ACHN (cell line): Measurements from ENCODE around the gene SGCD.

Experiments
- DNase-seq: peaks from one replicate; pipeline ENCODE4 v3.0.0-alpha.2; 2015
- in situ Hi-C: cut with HindIII; loops from 2 replicates; pipeline ENCODE4 v1.10.0; 2017; ENCODE audit warnings: low sequenced_read_pairs, low pct_ligation_motif_present, low pct_unique_long_range_greater_than_20kb

The SGCD gene

GRCh38 chr5:156686380-156686779 lies 359.4 kb downstream of the SGCD start:
- in situ Hi-C loops = no loop called here
- no peak for DNase-seq

DNA sequence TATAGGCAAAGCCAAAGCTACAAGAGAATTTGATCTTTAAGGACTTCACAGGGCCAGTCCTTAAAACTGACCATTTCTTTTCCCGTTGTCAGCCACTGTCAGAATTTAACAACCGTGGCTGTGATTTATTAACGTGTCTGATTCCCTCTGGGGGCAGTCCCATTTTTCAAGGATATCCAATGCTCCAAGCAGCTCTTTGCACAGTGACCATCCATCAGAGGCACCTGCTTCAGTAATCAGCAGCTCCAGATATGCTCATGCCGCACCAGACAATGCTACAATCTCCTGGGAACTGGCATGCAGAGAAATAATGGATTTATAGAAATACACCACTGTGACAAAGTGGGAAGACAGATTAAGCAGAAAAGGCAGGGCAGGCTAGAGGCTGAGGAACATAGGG lies 359.8 kb downstream of the SGCD start:
- in situ Hi-C loops = no loop called here
- DNase-seq = no peak

DNA sequence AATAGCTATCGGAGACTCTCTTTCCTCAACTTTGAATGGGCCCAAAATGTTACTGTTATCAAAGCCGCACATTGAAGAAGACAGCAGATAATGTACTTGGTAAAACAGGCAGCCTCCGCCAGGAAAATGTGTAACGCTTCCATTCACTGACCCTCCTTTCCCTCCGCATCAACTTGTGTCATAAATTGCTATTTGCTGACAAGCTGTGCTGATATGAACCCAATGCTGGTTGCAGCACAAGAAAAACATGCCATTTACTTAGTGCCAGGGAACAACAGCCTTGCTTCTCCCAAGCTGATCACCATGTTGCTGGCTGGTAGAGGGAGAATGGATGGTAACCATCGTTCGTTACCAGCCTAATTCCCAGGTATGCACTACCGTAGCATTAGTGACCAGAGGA lies 360.6 kb downstream of the SGCD start:
- in situ Hi-C loops = no loop called here
- no peak for DNase-seq

DNA sequence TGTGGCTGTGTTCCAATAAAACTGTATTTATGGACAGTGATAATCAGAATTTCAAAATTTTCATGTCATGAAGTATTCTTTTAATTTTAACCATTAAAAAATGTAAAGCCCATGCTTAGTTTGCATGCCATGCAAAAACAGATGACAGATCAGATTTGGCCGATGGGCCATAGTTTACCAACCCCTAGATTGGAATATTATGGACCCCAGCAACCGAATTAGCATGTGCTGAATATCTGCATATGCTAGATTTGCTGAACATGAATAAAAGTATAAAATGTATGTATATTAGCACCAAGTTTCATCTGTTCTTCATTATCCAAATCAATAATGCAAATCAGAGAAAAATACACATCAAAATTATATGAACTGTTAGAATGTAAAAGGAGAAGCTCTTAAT lies 364.6 kb downstream of the SGCD start:
- in situ Hi-C loops = no loop called here
- no peak for DNase-seq

GRCh38 chr5:156693113-156693512 lies 366.1 kb downstream of the SGCD start:
- in situ Hi-C loops = no loop called here

GRCh38 chr5:156694598-156694997 lies 367.6 kb downstream of the SGCD start:
- in situ Hi-C loops = no loop called here
- no peak for DNase-seq

More at GRCh38 chr5:156693113-156693512, 366.1 kb downstream of the SGCD start:
- DNase-seq = no peak

DNA sequence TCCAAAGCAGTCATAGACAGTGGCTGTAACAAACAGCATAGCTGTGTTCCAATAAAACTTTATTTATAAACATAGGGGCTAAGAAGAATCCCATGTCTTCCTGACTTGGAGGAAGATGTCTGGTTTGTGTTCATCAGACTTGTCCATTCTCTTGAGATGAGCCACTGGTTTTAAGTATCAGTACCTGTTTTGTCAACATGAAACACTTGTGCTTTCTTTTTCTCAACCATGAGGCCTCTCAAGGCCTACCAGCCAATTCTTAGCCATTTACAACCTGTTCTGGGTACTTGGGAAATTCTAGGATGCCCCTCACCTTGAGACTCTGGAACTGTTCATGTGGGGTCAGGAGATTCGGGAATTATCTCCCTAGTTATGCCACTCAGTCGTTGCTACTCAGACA lies 368.8 kb downstream of the SGCD start:
- DNase-seq = no peak
- in situ Hi-C loops = no loop called here

GRCh38 chr5:156698323-156698722 lies 371.4 kb downstream of the SGCD start:
- no peak for DNase-seq

DNA sequence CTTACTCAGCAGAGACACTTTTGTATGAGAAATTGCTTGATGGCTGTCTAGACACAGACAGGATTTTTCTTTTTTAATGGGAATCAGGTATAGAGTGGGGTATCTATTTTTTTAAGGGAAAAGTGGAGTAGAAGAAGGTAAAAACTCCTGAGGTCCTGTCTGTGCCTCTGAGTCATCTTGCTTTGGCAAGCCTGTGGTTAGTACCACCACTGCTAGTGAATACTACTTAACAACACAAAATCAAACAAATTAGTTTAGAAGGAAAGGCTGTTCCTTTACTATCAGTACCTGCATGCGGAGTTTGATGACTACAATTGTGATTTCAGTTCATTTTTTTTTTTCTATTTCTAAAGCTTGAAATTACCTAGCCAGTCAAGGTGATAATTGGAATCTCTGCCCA lies 372.2 kb downstream of the SGCD start:
- DNase-seq = no peak
- in situ Hi-C loops = no loop called here

More at GRCh38 chr5:156698323-156698722, 371.4 kb downstream of the SGCD start:
- in situ Hi-C loops = no loop called here

DNA sequence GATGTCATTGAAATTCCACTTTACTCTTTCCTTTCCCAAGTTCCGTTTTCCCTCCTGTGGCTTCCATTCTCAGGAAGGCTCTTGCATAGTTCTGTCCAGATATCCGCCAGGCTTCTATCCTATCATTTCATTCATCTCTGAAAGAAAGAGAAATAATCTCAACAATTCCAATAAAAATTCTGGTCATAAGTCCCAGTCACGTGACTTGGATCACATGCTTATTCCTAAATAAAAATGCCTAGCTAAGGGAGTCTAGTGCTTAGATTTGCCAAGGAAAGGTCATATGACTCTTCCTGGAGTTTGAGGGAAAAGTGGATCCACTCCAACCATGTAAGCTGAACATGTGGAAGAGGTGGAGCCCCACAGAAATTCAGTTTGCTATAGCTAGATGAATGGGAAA lies 377.2 kb downstream of the SGCD start:
- in situ Hi-C loops = no loop called here

DNA sequence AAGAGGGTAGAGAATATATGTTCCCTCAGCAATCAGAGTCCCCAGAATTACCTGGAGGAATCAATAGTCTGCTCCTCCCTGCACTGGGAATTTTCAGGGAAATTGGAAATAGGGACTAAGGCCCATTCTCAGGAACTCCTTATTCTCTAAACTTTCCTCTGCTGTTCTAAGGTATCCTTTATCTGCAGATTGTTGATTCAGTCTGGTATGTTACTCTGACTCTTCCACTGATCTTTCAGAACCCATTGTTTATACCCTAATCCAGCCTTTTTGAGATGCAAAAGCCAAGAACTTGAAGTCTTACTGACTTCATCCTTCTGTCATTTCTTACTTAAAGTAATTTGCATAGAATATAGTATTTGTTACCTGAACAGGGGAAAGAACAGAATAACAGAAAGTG lies 379.7 kb downstream of the SGCD start:
- in situ Hi-C loops = no loop called here
- DNase-seq = no peak

More for the DNA sequence above, 377.2 kb downstream of the SGCD start:
- no peak for DNase-seq

DNA sequence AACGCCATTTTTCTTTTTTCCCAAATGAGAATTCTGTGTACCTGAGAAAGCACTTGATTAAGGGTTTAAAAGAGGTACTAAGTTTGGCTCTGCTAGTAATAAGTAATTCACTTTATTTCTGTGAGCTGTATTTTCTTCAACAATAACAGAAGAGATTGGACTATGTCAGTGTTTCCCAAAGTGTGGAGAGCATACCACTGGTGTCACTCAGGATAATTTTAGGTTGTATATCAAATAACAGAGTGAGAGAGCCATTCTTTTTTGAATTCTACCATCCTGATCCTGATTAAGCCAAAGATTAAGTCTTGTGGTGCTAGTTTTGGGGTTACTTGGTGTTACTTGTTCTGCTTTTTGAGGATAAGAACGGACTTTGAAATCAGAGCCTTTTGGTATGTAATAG lies 380.8 kb downstream of the SGCD start:
- DNase-seq = no peak
- in situ Hi-C loops = no loop called here

GRCh38 chr5:156715287-156715686 lies 388.3 kb downstream of the SGCD start:
- no peak for DNase-seq
- in situ Hi-C loops = no loop called here

DNA sequence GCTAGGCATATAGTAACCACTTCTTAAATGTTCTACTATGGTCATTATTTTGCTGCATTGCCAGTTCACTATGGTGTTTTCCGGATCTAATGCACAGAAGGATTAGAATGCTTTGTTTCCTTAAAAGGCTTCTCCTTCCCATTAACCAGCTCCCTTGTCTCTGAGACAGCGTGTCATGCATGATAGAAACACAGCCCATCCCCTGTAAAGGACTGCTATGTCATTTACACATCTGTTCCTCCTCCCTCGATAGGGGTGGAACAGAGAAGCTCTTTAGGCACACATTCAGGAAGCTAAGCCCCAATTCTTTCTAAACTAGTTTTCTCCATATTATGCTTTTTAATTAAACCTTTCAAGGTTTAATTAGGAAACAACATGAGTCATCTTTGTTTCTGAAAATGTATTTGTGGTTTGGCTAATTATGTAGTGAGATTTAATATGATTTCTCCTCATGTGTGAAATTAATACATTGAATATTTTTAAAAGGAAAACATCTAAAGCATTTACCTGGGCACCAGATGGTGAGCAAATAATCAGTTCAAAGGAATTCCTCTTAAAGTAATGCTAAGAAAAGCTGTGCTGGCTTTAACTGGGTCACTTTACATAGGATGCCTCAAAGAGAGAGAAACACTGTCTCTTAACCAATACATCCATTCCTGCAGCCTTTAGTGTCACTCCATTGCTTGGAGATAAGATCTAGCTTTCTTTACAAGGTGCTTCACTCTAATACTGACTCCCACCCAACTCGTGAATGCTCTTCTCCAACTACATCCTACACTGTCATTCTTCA lies 389.8 kb downstream of the SGCD start:
- DNase-seq = no peak
- in situ Hi-C loops = no loop called here

DNA sequence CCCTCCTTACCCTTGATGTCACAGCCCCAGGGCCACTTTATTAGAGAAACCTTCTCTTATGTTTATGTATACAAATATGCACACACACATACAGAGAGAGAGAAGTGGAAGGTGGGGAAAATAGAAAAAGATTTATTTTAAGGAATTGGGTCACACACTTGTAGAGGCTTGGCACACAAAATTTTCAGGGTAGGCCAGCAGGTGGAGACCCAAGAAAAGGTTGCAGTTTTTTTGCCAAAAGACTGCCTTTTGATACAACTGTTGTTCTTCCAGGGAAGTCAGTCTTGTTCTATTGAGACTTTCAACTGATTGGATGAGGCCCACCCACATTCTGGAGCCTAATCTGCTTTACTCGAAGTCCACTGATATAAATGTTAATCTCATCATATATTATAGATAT lies 392.0 kb downstream of the SGCD start:
- DNase-seq = no peak
- in situ Hi-C loops = no loop called here

DNA sequence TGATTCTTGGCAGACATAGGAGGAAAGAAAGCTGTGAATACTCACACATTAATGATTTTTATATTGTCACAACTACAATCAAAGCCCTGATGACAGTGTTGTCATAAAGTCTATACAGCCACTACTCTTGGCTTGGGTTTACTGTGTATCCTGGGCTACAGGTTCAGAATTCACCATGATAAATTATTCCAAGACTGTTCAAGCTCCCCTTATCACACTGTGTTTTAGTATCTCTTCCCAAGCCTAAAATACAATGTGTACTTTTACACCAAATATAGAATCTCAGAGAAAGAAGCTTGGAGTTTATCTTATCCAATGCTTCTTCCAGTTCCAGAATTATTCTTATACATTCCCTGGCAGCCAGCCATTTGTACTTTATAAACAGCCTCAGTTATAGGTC lies 395.4 kb downstream of the SGCD start:
- in situ Hi-C loops = no loop called here
- DNase-seq = no peak

DNA sequence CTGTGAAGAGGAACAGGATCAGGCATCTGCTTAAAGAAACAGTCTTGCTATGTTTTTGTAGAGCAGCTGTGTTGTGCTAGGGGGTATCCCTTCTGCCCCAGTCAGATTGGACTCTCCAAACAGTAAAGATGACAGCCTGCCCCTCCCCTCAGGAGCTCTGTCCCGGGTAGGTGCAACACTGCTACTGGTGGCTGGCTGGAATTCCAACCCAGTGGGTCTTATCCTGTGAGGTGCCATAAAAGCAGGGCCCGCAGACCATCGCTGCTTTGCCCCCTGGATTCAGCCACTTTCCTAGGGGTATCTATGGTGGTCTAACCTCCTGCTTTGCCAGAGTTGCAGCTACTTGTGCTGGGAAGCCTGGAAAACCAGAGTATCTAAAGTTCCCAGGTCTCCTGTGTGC lies 408.5 kb downstream of the SGCD start:
- in situ Hi-C loops = no loop called here
- DNase-seq = no peak

- in situ Hi-C loops = no loop called here
- no peak for DNase-seq
These were observed 414.6 kb downstream of the SGCD start for GRCh38 chr5:156741516-156741915.

DNA sequence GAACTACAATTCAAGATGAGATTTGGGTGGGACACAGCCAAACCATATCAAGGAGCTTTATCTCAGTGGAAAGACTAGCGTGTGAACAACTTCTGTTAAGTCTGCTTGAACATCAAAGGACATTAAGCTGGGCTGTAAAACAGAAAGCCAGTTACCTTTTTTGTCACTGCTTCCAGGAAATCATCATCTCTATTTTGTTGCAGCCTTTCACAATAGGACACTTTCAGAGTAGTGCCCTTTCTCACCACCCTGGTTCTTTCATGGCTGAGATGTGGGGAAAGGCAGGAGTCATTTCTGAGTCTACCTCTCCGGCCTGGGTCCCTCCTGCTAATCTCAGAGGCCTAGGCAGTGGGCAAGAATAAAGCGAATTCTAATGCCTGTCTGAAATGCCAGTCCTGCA lies 426.9 kb downstream of the SGCD start:
- DNase-seq = no peak
- in situ Hi-C loops = no loop called here

DNA sequence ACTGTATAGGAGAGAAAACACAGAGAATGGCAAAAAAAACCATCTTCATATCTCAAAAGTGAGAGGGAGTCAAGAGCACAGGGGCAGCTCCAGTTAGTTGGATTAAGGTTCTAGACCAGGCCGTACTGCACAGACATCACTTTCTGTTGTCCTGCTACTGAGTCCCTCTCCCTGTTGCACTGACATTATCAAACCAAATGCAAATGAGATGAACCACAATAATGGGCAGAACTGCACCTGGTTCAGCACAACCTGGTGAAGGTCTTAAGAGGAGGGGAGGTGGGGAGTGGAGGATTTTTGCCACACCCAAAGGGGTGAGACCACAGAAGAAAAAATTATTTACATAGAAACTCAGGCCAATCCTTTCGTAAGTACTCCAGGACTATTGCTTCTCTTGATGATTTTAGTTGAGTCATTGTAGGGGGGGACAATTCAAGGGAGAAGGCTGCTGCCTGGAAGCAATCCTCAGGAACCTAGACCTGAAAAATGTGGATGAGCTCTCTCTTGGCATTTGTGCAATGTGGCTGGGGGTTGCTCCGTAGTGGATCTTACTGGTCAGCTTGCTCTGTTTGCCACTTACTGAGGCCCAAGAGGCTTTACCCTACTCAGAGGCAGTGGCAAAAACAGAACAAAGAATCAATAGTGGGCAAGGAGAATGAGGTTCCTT lies 428.6 kb downstream of the SGCD start:
- in situ Hi-C loops = no loop called here
- DNase-seq = no peak
